ENCODE measurements around the gene ZNF774. TPM values are rescaled to one million over a fixed set of nuclear protein-coding genes. Genes with fewer than 3 reads are reported as not detected.

The ZNF774 gene
- total RNA-seq, 1 donor from 2014 or later, result 3.3 TPM

GRCh38 chr15:90405055-90405607 is 53.0 kb downstream of the ZNF774 start:
- Histone ChIP-seq H3K27ac (ENCODE audit: low read depth, low read length) (peak overlapping the region; percentile 43), H3K79me2 (ENCODE audit: insufficient read depth, low read length) (peaks cover 93% of the 10 kb centered on the region), H4K20me1 (ENCODE audit: insufficient read depth, low read length) (peaks cover 48% of the 10 kb centered on the region), H3K4me2 (ENCODE audit: low read length) (no peak overlapping the region), H3K27me3 (ENCODE audit: insufficient read depth, low read length) (no peaks in the 10 kb centered on the region), H3K4me1 (ENCODE audit: insufficient read depth, low read length) (peaks cover 49% of the 10 kb centered on the region), H3K36me3 (ENCODE audit: insufficient read depth, low read length) (peaks cover 3% of the 10 kb centered on the region), H3K4me3 (ENCODE audit: insufficient read depth, low read depth, low read length) (no peak overlapping the region), H2AFZ (ENCODE audit: low read depth, low read length) (no peak overlapping the region), H3K9ac (ENCODE audit: low read length) (no peak overlapping the region), H3K9me3 (ENCODE audit: insufficient read depth, low read depth, low read length) (no peaks in the 10 kb centered on the region)
- FAIRE-seq (no peak), DNase-seq (ENCODE audit: low read depth) (no peak)
- peaks cover 9% of the 10 kb centered on the region for H3K36me3 Mint-ChIP-seq (ENCODE audit: low read depth, unreplicated experiment)
- peaks cover 65% of the 10 kb centered on the region for H3K4me1 Mint-ChIP-seq (ENCODE audit: low read depth, unreplicated experiment)
- TF ChIP-seq EZH2 (IDR thresholded peaks at IDR 0.05; ENCODE audit: insufficient read depth, low read length) (no peak), CTCF (IDR thresholded peaks at IDR 0.05; ENCODE audit: insufficient read depth, low read depth, low read length) (no peak)
- H3K27ac Mint-ChIP-seq (ENCODE audit: unreplicated experiment), result peak overlapping the region; percentile 5
- no peaks in the 10 kb centered on the region for H3K27me3 Mint-ChIP-seq (ENCODE audit: low read depth, unreplicated experiment)
- peaks cover 3% of the 10 kb centered on the region for H3K9me3 Mint-ChIP-seq (ENCODE audit: unreplicated experiment)
- no peak overlapping the region for H3K4me3 Mint-ChIP-seq (ENCODE audit: unreplicated experiment)

GRCh38 chr15:90407336-90407735 is 55.3 kb downstream of the ZNF774 start:
- Histone ChIP-seq H3K9ac (ENCODE audit: low read length) (no peak overlapping the region), H4K20me1 (ENCODE audit: insufficient read depth, low read length) (peaks cover 56% of the 10 kb centered on the region), H2AFZ (ENCODE audit: low read depth, low read length) (no peak overlapping the region), H3K27ac (ENCODE audit: low read depth, low read length) (no peak overlapping the region), H3K4me2 (ENCODE audit: low read length) (no peak overlapping the region), H3K36me3 (ENCODE audit: insufficient read depth, low read length) (peaks cover 3% of the 10 kb centered on the region), H3K4me3 (ENCODE audit: insufficient read depth, low read depth, low read length) (no peak overlapping the region), H3K4me1 (ENCODE audit: insufficient read depth, low read length) (peaks cover 32% of the 10 kb centered on the region), H3K9me3 (ENCODE audit: insufficient read depth, low read depth, low read length) (no peaks in the 10 kb centered on the region), H3K79me2 (ENCODE audit: insufficient read depth, low read length) (peaks cover 88% of the 10 kb centered on the region), H3K27me3 (ENCODE audit: insufficient read depth, low read length) (no peaks in the 10 kb centered on the region)
- H3K27ac Mint-ChIP-seq (ENCODE audit: unreplicated experiment), result peak overlapping the region; percentile 23
- no peak for FAIRE-seq
- no peak for TF ChIP-seq CTCF (IDR thresholded peaks at IDR 0.05; ENCODE audit: insufficient read depth, low read depth, low read length)
- no peak for TF ChIP-seq EZH2 (IDR thresholded peaks at IDR 0.05; ENCODE audit: insufficient read depth, low read length)
- H3K4me3 Mint-ChIP-seq (ENCODE audit: unreplicated experiment), result no peak overlapping the region
- no peaks in the 10 kb centered on the region for H3K27me3 Mint-ChIP-seq (ENCODE audit: low read depth, unreplicated experiment)
- H3K4me1 Mint-ChIP-seq (ENCODE audit: low read depth, unreplicated experiment), result peaks cover 56% of the 10 kb centered on the region
- DNase-seq (ENCODE audit: low read depth), result no peak
- H3K9me3 Mint-ChIP-seq (ENCODE audit: unreplicated experiment), result peaks cover 3% of the 10 kb centered on the region
- H3K36me3 Mint-ChIP-seq (ENCODE audit: low read depth, unreplicated experiment), result peaks cover 14% of the 10 kb centered on the region

GRCh38 chr15:90407871-90408317 is 55.8 kb downstream of the ZNF774 start:
- Mint-ChIP-seq H3K27ac (ENCODE audit: unreplicated experiment) (peak overlapping the region; percentile 15), H3K4me1 (ENCODE audit: low read depth, unreplicated experiment) (peaks cover 57% of the 10 kb centered on the region), H3K4me3 (ENCODE audit: unreplicated experiment) (peak overlapping the region; percentile 21), H3K27me3 (ENCODE audit: low read depth, unreplicated experiment) (no peaks in the 10 kb centered on the region), H3K36me3 (ENCODE audit: low read depth, unreplicated experiment) (peaks cover 14% of the 10 kb centered on the region), H3K9me3 (ENCODE audit: unreplicated experiment) (peaks cover 3% of the 10 kb centered on the region)
- Histone ChIP-seq H3K27me3 (ENCODE audit: insufficient read depth, low read length) (no peaks in the 10 kb centered on the region), H3K27ac (ENCODE audit: low read depth, low read length) (no peak overlapping the region), H4K20me1 (ENCODE audit: insufficient read depth, low read length) (peaks cover 62% of the 10 kb centered on the region), H3K36me3 (ENCODE audit: insufficient read depth, low read length) (peaks cover 3% of the 10 kb centered on the region), H3K4me1 (ENCODE audit: insufficient read depth, low read length) (peaks cover 32% of the 10 kb centered on the region), H3K79me2 (ENCODE audit: insufficient read depth, low read length) (peaks cover 90% of the 10 kb centered on the region), H3K4me2 (ENCODE audit: low read length) (no peak overlapping the region), H3K4me3 (ENCODE audit: insufficient read depth, low read depth, low read length) (no peak overlapping the region), H2AFZ (ENCODE audit: low read depth, low read length) (no peak overlapping the region), H3K9me3 (ENCODE audit: insufficient read depth, low read depth, low read length) (no peaks in the 10 kb centered on the region), H3K9ac (ENCODE audit: low read length) (no peak overlapping the region)
- TF ChIP-seq EZH2 (IDR thresholded peaks at IDR 0.05; ENCODE audit: insufficient read depth, low read length), result no peak
- no peak for TF ChIP-seq CTCF (IDR thresholded peaks at IDR 0.05; ENCODE audit: insufficient read depth, low read depth, low read length)
- no peak for DNase-seq (ENCODE audit: low read depth)
- FAIRE-seq, result no peak

All from astrocyte (in vitro differentiated cells and primary cell).